ENCODE measurements around the gene SLC25A22.

SLC25A22 gene

DNA sequence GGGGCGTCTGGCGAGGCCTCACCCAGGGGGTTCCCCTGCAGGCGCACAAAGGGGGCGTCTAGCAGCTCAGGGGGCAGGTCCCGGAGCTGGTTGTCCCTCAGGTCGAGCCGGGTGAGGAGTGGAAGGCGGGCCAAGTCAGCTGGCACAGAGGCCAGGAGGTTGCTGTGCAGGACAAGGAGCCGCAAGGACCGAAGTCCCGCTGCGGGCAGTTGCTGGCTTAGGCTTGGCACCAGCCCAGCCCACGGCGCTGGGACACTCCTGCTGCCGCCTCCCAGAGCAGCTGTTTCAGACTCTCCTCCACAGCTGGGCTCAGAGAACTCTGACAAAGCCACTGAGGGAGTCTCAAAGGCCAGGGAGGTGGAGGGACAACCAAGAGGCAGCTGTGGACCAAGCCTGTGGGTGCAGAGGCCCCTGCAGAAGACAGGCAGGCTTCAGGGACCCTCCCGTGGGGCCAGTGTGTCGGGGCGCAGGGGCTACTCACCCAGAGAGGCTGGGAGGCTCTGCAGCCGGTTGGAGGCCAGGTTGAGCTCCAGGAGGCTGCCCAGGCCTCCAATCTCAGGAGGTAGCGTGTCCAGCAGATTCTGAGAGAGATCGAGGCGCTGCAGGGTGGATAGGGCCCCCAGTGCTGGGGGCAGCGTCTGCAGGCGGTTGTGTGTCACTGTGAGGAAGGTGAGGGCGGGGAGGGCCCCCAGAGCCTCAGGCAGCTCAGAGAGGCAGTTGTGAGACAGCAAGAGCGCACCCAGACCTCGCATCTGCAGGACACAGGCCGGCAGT, 4.8 kb upstream of the SLC25A22 start:
- no peak for DNase-seq

DNA sequence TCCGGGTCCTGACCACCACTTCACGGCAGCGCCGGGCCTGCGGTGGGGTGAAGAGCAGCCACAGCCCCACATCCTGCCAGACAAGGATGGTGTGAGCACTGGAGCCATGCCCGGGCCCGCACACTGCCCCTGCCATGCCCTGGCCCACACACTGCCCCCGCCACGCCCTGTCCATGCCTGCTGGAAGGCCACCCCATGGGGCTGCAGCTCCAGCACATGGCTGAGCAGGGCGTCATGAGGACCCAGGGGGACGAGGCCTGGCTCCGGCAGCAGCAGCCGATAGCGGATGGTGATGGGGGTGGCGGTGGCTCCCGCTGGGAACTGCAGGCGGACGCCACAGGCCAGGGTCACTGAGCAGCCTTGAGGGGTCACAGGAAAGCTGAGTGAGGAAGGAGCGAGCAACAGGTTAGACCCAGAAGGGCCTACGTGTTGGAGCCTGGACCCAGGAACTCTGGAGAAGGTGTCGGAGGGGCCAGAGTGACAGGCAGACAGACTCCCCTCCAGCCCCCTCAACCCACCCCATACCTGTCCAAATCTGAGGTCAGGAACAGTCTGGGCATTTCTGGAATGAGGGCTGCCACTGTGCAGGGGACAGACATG, 4.0 kb upstream of the SLC25A22 start:
- DNase-seq: no peak

DNA sequence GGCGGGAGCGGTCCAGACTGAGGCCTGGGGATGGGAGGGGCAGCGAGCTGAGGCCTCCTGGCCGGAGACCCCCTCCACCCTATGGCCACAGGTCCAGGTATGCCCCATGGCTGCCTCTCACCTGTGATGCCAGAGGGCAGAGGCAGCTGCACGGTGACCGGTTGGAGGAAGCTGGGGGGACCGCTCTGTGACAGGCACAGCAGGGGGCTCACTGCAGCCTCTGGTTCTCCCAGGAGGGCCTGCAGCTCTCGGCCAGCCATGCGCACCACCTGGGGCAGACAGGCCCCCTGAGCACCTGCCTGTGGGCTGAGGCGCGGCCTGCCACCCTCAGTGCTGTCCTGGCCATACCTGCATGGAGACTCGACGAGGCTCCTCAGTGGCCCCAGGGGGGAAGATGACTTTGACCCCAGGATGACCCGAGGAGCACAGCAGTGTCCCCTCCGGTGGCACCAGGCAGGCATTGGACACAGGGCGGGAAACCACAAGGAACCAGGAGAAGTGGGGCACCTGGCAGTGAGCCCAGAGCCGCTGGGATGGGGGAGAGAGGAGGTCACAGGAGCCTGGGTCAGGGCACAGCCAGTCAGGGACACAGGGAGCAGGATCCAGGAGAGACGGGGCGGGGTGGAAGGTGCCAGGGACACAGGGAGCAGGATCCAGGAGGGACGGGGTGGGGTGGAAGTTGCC, 3.2 kb upstream of the SLC25A22 start:
- no peak for DNase-seq

- no peak for DNase-seq
These were observed 2.4 kb upstream of the SLC25A22 start for GRCh38 chr11:800473-800872.

DNA sequence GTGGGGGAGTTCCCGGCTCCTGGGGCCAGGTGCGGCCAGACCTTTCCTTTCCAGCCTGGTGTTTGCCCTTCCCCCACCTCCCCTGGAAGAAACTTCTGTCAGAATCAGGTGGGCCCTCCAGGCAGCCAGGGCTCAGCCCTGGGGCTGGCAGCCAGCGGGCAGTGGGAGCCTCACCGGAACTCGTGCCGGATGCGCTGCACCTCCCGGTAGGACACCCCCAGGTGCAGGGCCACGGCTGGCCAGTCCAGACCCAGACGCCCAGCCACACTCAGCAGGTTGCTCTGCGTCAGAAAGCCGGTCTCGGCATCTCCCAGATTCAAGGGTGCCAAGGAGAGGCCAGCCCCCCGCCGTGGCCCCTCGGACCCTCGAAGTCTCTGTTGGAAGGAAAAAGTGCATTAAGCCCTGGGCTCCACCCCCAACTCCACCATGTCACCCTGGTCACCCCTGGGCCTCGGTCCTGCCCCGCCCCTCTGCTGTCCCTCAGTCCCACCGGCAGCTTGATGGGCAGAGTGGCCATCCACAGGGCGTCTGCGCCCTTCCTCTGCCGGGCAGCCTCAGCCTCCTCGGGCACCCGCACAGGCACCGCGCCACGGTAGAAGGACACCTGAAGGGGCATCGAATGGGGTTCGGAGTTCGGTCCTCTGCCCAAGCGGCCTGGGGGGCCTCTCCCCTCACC, 1.7 kb upstream of the SLC25A22 start:
- DNase-seq: no peak

DNA sequence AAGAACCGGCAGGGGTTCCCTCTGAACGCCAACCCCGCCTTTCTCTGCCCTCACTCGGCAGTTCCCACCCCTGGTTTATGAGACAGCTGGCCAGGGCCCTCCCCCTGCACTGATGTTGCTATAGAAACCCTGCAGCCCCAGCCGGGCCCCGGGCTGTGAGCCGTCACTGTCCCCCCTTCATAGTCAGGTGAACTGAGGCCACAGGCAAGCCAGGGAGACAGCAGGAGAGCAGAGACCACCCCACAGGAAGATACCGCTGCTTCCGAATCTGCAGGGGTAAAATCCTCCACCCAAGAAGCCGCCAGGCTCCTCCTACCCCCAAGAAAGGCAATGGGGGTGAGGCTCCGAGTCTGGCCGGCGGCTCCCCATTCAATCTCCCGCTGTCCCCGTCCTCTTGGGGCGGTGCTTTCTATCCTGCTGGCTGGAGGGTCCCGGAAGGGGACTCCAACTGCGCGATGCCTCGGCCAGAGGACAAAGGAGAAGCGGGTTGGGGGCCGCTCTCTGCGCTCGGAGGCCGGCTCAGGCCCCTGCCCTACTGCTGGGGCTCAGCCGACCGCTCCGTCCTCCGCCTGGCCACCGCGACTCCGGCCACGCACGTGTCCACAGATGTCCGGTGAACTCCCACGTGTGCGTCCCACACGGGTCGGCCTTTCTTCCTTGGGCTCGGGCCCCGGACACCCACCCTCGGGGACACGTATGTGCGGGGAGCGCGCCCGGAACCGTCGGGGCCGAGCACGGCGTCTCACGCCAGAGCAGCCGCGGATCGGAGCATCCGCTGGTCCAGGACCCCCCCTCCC, 587 bp downstream of the SLC25A22 start:
- peak; percentile 90 for DNase-seq

DNA sequence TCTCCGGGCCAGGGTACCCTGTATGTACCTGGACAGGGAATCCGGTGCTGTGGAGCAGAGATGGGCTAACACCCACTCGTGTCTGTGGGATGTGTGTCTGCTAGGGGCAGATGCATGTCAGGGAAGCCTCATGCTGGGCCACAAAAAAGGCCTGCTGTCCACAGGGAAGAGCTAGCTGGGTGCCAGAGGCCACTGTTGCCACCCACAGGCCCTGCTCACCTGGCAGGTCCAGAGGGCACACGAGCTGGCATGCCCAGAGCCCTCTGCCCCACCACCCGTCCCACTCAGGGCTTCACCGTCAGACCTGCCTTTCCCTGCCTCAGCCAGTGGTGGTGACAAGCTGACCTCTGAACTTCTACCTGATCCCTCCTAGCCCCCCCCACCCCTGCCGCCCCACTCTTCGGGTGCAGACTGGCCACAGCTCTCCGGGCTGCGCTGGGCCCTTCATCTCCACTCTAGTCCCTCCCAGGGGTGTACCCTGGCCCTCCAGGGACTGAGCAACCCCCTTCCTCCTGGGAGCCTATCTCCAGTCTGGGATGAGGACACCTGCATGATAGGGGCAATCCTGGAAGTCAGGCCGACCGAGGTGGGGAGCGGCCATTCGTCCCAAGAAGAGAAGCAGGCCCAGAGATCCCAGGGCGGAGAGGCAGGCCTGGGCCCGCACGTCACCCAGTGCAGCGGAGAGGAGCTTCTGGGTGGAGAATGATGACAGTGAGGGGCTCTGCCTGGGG, 1.4 kb downstream of the SLC25A22 start:
- no peak for DNase-seq

- DNase-seq: peak; percentile 43
These were observed 2.2 kb downstream of the SLC25A22 start for GRCh38 chr11:795634-796564.

GRCh38 chr11:794766-795633, 3.1 kb downstream of the SLC25A22 start:
- peak; percentile 14 for DNase-seq

GRCh38 chr11:794013-794765, 3.9 kb downstream of the SLC25A22 start:
- DNase-seq: no peak

DNA sequence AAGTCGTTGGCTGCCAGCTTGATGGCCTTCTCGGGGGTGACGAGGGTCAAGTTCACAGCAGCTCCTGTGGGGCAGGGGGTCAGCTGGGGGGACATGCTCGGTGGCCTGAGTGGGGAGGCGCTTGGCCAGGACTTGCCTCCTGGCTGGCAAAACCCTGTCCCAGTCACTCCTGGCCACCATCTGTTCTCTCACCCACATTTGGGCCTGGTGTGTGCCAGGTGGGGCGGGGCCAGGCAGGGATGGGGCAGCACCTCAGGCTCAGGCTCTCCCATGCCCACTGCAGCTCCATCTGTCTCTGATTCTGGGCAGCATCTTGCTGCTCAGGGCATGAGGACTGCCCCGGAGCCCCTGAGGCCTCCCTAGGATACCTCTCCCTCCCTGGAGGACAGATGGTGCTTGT, 4.5 kb downstream of the SLC25A22 start:
- no peak for DNase-seq

DNA sequence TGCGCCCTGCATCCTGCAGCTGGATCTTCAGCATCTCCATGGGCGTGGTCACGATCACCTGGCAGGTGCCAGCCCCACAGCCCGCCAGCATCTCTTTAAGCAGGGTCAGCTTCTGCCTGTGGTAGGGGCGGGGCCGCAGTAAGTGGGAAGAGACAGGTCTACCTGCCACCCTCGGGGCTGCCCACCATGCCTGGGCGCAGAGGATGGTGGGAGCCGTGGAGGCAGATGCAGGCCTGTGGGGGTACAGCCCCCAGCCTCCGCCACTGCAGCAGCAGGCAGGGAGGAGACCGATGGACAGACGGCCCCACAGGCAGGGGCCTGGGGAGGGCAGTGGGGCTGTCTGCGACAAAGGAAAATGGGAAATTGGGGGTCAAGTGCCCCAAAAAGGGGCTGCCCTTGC, 5.2 kb downstream of the SLC25A22 start:
- peak; percentile 4 for DNase-seq

DNA sequence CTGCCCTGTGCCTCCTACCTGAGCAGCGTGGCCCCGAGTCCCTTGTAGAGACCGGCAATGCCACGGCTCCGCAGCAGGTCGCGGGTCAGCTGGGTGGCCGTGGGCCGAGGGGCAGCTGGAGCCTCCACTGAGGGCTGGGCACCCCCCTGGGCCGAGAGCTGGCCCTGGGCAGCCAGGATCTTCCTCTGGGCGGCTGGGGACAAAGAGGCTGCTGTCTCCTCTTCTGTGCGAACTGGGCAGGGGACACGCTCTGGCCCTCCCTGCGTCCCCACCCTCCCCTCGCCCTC, 5.6 kb downstream of the SLC25A22 start:
- DNase-seq: no peak

GRCh38 chr11:791658-792534, 6.2 kb downstream of the SLC25A22 start:
- DNase-seq: no peak

- no peak for DNase-seq
These were observed 7.1 kb downstream of the SLC25A22 start for GRCh38 chr11:790721-791564.

GRCh38 chr11:789943-790342, 8.1 kb downstream of the SLC25A22 start, which contains the start of gene CEND1:
Gene CEND1, minus strand, starts transcription at chr11:790090. Its CDS starts 1,514 bp downstream, at chr11:788576.
- DNase-seq: peak; percentile 70

Data from NCI-H1105 (cell line).